Measurements from ENCODE around the gene ZPBP2.
A peak's percentile ranks its signal among the peaks of the same experiment; 100 is the strongest.
"Not testable (repeated sequence)": the region's sequence is repeated elsewhere in the genome, so short reads cannot be mapped to it uniquely, and the experiment has no call there.

Gene ZPBP2

DNA sequence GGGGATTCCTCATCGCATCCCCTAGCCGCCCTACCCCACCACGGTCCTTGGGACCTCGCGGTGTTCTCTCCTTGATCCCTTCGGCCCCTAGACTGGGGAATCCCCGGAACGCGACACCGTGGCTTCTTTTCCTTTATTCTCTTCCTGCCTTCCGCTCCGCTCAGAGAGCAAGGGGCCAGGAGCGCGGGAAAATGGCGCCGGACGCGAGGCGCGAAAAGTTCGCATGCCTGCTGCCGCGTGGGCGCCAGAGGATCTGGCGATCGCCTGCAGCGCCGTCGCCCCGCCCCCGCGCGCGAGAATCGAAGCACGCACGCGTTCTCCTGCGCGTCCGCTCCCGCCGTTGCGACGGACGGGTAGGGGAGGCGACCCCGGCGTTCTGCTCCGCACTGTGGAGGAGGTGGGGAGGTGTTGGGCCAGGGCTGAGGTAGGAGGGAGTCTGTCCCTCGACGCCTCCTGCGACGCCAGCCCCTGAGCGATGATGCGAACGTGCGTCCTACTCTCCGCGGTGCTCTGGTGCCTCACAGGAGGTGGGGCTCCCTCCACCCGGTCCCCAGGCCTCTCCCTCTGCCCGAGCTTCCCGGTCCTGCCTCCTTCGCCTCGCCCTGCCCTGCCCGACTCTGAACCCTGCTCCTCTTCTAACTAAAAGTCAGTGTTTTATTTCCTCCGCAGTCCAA is at the start of gene ZPBP2:
TSS of gene ZPBP2 (plus strand) at position 323 of the 674 bp plus-strand sequence. CDS start at position 476, 153 bp downstream.
- DNase-seq (ENCODE audit: low spot score), result peak; percentile 53

- peak; percentile 41 for DNase-seq (ENCODE audit: low spot score)
Observed at GRCh38 chr17:39818358-39819000, 49.5 kb upstream of the ZPBP2 start.

- no peak for DNase-seq (ENCODE audit: low spot score)
Observed at GRCh38 chr17:39820541-39820940, 47.5 kb upstream of the ZPBP2 start.

DNA sequence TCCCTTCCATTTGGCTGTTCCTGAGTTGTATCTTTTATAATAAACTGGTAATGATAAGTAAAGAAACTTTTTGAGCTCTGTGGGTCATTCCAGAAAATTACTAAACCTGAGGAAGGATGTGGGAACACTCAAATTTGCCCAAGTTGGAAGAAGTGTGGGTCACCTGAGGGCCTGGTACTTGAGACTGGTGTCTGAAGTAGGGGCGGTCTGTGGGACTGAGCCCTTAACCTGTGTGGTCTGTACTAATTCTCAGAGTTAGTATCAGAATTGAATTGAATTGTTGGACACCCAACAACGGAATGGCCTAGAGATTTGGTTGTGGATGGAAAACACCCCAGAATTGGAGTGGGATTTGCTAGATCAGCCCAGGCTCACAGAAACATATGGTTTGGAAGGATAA is 47.0 kb upstream of the ZPBP2 start:
- no peak for DNase-seq (ENCODE audit: low spot score)

- peak; percentile 18 for DNase-seq (ENCODE audit: low spot score)
Observed at GRCh38 chr17:39822051-39822451, 46.0 kb upstream of the ZPBP2 start.

- no peak for DNase-seq (ENCODE audit: low spot score)
Observed at GRCh38 chr17:39823407-39824054, 44.5 kb upstream of the ZPBP2 start.

- DNase-seq (ENCODE audit: low spot score), result no peak
Observed at GRCh38 chr17:39826334-39826733, 41.7 kb upstream of the ZPBP2 start.

DNA sequence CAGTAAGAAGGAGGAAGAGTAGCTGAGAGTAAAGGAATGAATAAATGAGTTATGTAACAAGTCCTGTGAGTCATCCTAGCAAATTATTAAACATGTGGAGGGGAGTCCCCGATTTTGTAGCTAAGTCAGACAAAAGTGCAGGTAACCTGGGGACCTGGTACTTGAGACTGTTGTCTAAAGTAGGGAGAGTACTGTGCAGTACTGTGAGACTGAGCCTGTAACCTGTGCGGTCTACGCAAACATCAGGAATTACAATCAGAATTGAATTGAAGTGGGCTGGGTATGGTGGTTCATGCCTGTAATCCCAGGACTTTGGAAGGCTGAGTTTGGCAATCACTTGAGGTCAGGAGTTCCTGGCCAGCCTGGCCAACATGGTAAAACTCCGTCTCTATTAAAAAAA is 39.6 kb upstream of the ZPBP2 start:
- no peak for DNase-seq (ENCODE audit: low spot score)

DNA sequence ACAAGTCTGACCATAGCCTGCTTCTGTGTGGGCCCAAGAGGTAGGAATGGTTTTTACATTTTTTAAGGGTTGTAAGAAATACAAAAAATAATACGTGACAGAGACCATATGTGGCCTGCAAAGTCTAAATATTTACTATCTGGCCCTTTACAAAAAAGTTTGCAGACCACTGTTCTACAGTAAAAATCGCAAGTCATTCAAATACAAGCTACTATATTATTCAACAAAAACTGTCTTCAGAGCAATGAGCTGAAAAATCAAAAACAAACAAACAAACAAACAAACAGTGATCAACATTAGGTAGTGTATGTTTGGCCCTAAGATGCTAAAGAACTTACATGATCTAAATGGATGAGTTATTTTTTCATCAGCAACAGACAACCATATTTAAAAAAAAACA is 36.4 kb upstream of the ZPBP2 start:
- no peak for DNase-seq (ENCODE audit: low spot score)

GRCh38 chr17:39834017-39834416 is 34.0 kb upstream of the ZPBP2 start:
- no peak for DNase-seq (ENCODE audit: low spot score)

DNA sequence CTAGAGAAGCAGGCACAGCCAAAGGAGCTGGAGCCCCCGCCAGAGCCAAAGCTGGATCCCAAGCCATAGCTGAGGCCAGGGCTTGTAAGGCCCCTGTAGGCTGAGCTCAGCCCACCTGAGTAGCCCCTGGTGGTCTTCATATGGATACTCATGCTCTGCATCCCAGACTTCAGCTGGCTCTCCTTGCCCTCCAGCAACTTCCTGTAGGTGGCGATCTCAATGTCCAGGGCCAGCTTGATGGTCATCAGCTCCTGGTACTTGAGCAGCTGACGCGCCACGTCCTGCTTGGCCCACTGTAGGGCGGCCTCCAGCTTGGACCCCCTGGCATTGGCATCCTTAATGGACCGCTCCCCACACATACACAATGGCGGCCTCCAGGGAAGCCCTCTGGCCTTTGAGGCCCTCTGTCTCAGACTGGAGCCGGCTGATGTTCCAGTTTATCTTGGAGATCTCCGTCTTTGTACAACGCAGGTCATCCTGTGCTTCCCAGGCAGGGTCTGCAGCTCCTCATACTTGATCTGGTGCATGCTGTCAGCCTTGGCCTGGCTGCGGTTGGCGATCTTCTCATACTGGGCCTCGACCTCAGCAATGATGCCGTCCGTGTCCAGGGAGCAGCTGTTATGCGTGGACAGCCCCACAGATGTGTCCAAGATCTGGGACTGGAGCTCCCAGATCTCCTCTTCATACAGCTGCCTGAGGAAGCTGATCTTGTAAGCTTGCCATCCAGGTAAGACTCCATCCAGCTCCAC is 32.8 kb upstream of the ZPBP2 start:
- DNase-seq (ENCODE audit: low spot score), result no peak

DNA sequence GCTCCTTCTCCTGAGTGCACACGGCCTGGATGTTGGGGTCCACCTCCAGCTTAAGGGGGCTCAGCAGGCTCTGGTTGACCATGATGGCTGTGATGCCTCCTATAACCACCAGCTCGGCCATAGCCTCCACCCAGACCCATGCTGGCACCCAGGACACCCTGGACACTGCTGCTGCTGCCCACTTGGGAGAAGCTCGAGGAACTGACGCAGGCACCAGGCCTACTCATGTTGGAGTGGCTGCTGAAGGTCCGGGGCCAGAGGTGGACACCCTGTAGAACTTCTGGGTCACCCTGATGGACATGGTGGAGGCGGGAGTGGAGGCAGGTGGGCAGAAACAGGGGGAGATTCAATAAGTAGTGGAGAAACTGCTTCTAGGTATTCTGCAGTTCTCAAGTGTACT is 31.9 kb upstream of the ZPBP2 start:
- DNase-seq (ENCODE audit: low spot score), result no peak

GRCh38 chr17:39838057-39838456 is 29.9 kb upstream of the ZPBP2 start:
- DNase-seq (ENCODE audit: low spot score), result no peak

- no peak for DNase-seq (ENCODE audit: low spot score)
Observed at GRCh38 chr17:39838784-39839183, 29.2 kb upstream of the ZPBP2 start.

DNA sequence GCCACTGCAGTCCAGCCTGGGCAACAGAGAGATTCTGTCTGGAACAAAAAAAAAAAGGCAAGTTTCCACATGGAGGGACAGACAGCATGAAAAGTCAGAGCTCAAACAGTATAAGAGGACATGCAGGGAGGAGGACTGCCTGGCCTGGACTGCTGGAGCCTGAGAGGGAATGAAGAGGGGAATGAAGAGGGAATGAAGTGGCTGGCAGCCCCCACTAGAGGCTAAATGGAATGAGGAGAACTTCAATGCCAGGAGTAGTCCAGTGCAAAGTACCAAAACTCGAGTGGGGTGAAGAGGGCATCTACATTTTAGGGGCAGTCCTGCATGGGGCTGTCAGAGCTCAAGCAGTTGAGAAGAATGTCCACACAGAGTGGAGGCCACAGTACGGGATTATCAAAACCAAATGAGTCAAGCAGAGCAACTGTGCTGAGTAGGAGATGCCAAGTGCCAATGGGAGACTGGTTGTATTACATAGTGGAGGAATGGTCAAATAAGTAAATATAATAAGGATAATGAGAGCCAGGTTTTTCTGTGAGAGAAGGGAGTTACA is 26.8 kb upstream of the ZPBP2 start:
- DNase-seq (ENCODE audit: low spot score), result no peak

GRCh38 chr17:39845052-39845846 is 22.8 kb upstream of the ZPBP2 start:
- no peak for DNase-seq (ENCODE audit: low spot score)

- no peak for DNase-seq (ENCODE audit: low spot score)
Observed at GRCh38 chr17:39846205-39846604, 21.8 kb upstream of the ZPBP2 start.

- DNase-seq (ENCODE audit: low spot score), result no peak
Observed at GRCh38 chr17:39848600-39848999, 19.4 kb upstream of the ZPBP2 start.

- DNase-seq (ENCODE audit: low spot score), result not testable (repeated sequence)
Observed at GRCh38 chr17:39850186-39850585, 17.8 kb upstream of the ZPBP2 start.

DNA sequence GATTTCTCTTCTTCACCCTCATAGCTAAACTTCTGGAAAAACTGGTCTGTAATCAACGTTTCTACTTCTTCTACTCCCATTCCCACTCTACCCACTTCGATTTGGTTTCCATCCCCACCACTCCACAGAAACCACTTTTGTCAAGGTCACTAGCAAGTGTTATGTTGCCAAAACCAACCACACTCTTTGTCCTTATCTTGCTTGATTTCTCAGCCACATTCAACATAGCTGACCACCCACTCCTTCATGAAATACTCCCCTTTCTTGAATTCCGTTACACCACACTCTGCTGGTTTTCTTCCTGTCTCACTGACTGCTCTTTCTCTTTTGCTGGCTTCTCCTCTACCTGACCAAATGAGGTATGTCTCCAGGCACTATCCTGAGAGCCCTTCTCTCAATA is 15.8 kb upstream of the ZPBP2 start:
- no peak for DNase-seq (ENCODE audit: low spot score)

DNA sequence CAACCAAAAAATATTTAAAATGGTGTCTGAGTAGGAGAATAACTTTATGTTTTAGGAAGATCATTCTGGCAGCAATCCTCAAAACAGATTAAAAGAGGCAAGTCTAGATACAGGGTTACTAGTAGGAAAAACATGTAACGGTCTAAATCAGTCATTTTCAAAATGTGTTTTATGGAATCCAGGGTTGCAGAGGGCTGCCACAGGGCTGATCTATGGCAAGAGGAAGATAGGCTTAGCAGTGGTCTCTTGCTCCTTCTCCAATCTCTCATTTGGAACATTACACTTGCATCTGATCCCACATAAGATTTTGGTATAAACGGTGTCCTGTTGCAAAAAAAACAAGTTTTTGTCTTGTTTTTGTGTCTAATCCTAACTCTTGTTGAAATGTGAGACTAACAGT is 13.1 kb upstream of the ZPBP2 start:
- DNase-seq (ENCODE audit: low spot score), result no peak

Measured in CD4-positive, alpha-beta T cell treated with Interleukin-2 at 100 ng/mL for 4 hours (primary cell).